Adrenal gland (tissue), 5 donors: ENCODE measurements around the gene ACTR2.

Experiments
- POLR2A ChIP-seq, 2 donors: fragments of 450-650 bp; IDR thresholded peaks; one replicate each; pipeline ENCODE4 v1.6.1; 2017; ENCODE audit warnings: antibody characterized with exemption in 2 of 2, mild to moderate bottlenecking in 2 of 2, moderate library complexity in 1 of 2
- TF ChIP-seq, protein P1 (sequence below), 6 experiments: fragments of 450-650 bp in 4 of 6; fragments of 200-600 bp in 2 of 6; sonication (generic) in 1 of 6; IDR thresholded peaks; 1 replicate in 5 of 6; 2 replicates in 1 of 6; pipeline versions ENCODE4 v1.5.1 to v1.8.0; 2016 to 2021; ENCODE audit warnings: antibody characterized with exemption in 6 of 6, mild to moderate bottlenecking in 2 of 6, moderate library complexity in 1 of 6
- donor health status: DM: no; HTN: no; CAD: no.

DNA sequence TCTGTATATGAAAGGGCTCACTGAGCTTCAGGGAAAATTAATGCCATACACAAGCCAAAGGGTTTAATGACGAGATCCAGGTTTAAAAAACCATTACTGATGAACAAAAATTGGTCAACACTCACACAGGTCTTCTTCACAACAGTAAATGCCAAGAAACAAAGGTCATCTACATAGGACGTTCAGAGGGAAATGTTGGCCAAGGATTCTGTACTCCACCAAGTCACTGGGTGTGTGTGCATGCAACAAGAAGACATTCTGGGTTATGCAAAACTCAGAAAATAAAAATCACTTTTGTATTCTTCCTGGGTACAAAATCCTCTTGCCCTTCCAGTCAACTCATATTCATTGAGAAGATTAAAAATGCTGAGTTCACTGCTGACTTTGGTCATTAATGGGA lies 78.3 kb downstream of the ACTR2 start:
- TF ChIP-seq, protein P1, sequence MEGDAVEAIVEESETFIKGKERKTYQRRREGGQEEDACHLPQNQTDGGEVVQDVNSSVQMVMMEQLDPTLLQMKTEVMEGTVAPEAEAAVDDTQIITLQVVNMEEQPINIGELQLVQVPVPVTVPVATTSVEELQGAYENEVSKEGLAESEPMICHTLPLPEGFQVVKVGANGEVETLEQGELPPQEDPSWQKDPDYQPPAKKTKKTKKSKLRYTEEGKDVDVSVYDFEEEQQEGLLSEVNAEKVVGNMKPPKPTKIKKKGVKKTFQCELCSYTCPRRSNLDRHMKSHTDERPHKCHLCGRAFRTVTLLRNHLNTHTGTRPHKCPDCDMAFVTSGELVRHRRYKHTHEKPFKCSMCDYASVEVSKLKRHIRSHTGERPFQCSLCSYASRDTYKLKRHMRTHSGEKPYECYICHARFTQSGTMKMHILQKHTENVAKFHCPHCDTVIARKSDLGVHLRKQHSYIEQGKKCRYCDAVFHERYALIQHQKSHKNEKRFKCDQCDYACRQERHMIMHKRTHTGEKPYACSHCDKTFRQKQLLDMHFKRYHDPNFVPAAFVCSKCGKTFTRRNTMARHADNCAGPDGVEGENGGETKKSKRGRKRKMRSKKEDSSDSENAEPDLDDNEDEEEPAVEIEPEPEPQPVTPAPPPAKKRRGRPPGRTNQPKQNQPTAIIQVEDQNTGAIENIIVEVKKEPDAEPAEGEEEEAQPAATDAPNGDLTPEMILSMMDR (IDR thresholded peaks at IDR 0.05), result no peak
- TF ChIP-seq POLR2A (IDR thresholded peaks at IDR 0.05), result no peak
